Stimulated activated CD4-positive, alpha-beta T cell treated with anti-CD3 and anti-CD28 coated beads, TNF-alpha, amount 100 ng/mL, for 1 hour (primary cell): Measurements from ENCODE around the gene ARL5C.
"Not testable (repeated sequence)": the region's sequence is repeated elsewhere in the genome, so short reads cannot be mapped to it uniquely, and the experiment has no call there.

Experiments
- DNase-seq, 3 donors: peaks; one replicate each; pipeline ENCODE4 v3.0.0-alpha.2; 2020; ENCODE audit warnings: low read depth in 3 of 3, low spot score in 1 of 3

The ARL5C gene

DNA sequence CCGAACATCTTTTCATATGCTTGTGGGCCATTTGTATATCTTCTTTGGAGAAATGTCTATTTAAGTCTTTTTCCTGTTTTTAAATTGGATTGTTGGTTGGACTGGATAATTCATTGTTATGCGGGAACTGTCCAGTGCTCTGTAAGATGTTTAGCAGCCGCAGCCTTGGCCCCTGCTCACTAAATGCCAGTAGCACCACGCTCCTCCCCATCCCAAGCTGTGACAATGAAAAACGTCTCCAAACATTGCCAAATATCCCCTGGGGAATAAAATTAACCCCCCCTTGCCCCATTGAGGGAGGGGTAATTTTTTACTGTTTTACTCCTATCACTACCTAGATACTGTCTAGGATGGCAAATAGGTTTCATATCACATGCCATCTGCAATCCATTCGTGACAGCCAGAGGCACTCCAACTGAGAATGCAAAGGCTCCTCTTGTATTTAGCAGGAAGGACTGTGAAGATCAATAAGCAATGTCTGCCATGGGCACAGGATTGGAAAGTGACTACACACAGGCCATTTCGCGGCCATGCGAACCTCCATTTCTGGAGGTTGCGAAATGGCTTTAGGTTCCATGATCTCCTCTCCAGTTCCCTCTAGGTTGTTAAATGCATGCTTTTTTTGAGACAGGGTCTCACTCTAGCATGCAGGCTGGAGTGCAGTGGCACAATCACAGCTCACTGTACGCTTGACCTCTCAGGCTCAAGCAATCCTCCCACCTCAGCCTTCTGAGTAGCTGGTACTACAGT lies 23.9 kb downstream of the ARL5C start:
- DNase-seq, result no peak

DNA sequence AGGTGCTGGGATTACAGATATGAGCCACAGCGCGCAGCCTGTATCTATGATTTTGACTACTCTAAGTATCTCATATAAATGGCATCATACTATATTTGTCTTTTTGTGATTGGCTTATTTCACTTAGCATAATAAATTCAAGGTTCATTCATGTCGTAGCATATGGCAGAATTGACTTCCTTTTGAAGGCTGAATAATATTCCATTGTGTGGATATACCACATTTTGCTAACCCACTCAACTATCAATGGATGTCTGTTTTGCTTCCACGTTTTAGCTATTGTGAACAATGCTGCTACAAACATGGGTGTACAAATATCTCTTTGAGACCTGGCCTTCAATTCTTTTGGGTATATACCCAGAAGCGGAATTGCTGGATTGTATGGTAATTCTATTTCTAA lies 24.7 kb downstream of the ARL5C start:
- DNase-seq, result no peak

DNA sequence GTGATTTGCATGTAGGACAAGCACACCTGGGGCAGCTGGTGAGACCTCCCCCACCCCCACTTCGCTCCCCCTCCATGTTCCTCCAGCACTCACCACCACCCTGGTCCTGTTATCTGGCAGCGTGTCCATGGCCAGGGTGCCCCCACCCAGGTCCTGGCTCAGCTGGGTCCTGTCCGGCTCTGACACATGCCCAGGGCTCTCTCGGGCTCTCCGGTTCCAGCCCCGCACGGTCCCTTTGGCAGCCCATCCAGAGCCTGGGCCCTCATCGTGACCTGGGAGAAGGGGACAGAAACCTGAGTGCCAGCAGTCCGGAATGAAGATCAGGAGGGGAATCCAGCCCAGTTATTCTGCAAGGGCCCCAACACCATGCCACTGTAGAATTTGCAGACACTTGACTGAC lies 26.4 kb downstream of the ARL5C start:
- no peak for DNase-seq

DNA sequence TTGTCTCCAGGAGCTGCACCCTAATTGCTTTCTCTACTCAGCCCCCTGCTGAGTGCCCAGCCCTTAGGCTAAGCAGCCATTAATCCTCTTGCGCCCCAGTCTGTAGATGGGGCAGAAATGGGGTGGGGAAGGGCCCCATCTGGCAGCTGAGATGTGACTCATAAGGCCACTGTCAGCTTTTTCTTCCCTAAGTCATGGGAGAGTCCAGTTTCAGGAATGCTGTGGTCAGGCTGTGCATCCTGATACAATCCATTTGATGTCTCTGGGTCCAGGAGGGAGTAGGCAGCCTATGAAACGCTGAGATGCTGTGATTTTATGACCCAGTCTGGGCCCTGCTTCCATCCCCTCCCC lies 26.8 kb downstream of the ARL5C start:
- no peak for DNase-seq

DNA sequence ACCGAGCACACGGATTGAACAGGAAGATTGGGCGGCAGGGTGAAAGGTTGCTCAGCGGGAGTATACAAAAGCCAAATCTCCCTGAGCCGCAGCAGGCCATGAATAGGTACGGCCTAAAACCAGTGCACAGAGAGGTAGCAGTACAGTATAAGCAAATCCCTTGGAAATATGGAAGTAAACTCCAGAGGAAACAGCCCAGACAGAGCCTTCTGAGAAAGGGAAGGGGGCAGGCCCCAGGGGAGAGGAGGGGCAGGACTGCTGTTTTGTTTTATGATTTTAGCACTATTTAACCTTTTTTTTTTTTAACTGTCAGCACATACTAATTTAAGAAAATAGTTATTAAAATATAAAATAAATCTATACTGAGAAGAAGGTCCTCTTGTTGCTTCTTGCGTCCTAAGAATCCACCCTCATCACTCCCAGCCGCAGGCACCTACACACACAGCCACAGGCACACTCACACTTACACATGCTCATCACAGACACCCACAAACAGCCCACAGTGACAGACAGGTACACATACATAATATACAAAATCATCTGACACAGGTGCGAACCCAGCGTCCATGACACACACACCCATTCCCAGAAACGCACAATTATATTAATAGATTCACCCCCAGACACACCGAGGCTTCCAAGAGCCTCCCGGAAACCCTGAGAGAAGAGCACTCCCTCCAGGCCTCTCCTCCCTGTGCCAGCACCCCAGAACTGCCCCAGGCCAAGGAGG lies 27.4 kb downstream of the ARL5C start:
- no peak for DNase-seq

DNA sequence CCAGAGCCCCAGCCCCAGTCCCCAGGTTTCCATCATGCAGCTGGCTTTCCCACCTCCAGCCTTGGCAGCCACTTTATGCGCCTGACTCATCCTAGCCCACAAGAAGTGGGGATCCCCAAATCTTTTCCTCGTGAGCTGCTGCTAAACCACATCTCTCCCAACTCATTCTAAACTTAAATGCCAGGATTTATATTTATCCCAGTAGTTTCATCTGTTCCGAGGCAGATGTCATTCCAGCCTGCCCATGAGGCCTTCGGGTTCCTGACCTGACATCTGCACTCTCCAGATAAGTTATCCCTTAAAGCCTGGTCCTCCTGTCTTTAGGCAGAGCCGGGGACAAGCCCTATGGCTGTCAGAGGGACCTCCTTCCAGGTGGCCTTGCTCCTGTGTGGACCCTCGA lies 31.1 kb downstream of the ARL5C start:
- DNase-seq, result no peak

DNA sequence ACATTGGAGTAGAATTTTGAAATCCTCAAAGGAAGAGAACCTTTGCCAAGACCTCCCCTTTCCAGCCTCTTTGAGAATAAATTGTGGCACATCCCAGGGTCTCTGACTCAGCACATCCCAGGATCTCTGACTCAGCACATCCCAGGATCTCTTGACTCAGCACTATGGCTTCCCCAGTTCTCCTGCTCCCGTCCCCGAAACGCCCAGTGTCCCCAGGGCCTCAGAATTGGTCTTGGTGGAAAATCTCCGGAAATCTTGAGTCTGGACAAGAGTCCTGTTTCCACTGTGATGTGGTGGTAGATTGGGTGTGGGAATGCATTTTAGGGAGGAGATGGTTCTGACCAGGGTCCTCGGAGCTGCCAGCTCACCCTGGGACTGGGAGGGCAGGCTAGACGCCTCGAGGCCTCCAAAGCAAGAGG lies 33.8 kb downstream of the ARL5C start:
- no peak for DNase-seq

DNA sequence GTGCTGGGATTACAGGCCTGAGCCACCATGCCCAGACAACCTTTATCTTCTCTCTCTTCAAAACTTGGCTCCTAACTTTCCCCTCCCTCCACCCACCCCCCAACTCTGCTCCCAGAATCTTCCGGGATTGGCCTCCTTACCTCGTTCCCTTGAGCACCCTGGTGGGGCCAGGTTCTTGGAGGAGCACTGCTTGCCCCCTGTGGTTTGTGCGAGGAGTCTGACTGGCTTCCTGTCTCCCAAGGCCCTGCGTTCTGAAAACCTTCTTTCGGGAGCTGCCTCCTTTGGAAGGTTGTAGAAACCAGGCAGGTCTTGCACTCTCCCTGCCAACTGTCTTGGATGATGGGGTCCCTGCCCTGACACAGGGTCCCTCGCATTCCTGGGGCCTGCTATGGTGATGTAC lies 34.3 kb downstream of the ARL5C start:
- no peak for DNase-seq

DNA sequence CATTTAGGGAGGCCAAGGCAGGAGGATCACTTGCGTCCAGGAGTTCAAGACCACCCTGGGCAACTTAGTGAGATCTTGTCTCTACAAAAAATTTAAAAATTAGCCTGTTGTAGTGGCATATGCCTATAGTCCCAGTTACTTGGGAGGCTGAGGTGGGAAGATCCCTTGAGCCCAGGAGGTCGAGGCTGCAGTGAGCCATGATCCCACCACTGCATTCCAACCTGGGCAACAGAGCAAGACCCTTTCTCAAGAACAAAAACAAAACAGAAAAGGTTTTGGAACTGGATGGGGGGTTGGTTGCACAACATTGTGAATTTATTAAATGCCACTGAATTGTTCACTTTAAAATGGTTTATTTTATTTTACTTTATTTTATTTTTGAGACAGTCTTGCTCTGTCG lies 35.8 kb downstream of the ARL5C start:
- DNase-seq, result no peak

DNA sequence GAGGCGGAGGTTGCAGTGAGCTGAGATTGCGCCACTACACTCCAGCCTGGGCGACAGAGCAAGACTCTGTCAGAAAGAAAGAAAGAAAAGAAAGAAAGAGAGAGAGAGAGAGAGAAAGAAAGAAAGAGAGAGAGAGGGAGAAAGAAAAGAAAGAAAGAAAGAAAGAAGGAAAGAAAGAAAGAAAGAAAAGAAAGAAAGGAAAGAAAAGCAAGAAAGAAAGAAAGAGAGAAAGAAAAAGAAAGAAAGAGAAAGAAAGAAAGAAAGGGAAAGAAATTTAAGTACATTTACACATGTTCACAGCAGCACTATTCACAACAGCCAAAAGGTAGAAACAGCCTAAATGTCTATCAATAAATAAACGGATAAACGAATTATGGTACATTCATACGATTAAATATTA lies 36.4 kb downstream of the ARL5C start:
- not testable (repeated sequence) for DNase-seq

DNA sequence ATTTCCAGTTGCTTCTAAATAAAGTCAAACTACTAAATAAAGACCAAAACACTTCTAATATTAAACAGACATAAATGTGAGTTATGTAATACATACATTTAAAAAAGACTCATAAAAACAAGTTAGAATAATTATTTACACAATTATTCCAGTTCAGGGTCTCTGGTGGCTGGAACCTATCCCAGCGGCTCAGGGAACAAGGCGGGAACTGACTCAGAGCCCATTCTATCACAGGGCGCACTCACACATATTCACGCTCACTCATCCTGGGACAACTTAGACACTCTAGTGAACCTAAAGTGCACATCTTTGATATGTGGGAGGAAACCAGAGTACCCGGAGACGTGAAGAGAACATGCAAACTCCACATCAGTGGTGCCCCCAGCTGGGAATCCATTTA lies 39.5 kb downstream of the ARL5C start:
- DNase-seq, result no peak

DNA sequence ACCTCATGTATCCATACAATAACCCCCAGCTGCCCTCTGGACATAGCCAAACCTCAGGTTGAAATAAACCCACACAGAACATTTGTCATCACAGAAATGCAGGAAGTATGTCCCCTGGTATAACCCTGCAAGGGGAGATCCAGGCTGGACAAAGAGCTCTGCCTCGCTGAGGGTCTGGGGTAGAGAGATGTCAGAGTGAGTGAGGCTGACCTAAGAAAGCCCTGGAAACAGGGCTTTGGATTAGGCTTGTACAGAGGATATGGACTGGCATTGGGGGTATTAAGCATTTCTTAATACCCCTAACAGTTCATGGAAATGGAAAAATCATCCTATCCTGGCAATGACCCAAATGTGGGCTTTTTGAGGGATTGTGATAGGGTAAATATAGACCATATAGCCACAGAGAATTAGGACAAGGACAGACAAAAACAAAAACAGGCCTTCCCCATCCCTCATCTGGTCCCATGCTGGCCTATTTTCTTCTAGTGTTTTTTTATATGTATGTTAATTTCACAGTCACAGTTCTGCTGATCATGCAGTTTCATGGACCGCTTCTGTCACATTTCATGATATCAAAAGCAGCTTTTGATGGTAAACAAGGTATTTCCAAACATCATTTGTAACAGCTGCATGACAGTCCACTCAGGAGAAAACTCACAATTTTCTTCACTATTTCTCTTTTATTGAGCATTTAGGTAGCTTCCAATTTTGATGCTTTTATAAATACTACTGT lies 40.7 kb downstream of the ARL5C start:
- DNase-seq, result no peak

DNA sequence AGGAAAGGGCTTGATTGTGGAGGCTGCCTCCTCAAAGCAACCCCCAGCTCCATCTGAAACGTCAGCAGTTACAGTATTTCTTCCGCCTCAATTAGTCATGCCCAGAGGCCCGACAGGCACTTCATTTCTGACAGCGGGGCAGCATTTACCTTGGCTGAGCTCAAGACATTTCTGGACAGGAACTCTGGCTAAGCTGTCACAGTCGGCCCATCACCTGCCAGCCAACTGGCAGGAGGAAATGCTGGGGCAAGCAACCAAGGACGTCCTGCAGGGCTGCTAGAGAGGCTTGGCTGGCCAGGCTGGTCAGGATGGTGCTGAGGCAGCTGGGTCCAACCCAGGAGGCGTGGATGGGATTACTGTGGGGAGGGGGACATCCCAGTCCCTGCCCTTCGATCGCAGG lies 42.3 kb downstream of the ARL5C start:
- no peak for DNase-seq

DNA sequence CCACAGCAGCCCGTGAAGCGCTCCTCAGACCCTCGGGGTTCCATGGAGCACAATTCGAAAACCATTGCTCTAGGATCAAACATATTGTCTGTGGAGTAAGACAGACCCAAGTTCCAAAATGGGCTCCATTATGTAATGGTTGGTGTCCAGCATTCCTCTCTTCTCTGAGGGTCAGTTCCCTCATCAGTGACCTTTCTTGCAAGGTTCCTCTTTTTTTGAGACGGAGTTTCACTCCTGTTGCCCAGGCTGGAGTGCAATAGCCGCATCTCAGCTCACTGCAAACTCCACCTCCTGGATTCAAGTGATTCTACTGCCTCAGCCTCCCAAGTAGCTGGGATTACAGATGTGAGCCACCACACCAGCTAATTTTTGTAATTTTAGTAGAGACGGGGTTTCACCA lies 43.0 kb downstream of the ARL5C start:
- DNase-seq, result no peak

DNA sequence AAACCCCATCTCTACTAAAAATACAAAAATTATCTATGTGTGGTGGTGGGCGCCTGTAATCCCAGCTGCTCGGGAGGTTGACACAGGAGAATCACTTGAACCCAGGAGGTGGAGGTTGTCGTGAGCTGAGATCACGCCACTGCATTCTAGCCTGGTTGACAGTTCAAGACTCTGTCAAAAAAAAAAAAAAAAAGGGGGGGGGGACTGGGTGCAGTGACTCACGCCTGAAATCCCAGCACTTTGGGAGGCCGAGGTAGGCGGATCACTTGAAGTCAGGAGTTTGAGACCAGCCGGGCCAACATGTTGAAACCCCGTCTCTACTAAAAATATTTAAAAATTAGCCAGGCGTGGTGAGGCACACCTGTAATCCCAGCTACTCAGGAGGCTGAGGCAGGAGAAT lies 44.0 kb downstream of the ARL5C start:
- DNase-seq, result not testable (repeated sequence)

DNA sequence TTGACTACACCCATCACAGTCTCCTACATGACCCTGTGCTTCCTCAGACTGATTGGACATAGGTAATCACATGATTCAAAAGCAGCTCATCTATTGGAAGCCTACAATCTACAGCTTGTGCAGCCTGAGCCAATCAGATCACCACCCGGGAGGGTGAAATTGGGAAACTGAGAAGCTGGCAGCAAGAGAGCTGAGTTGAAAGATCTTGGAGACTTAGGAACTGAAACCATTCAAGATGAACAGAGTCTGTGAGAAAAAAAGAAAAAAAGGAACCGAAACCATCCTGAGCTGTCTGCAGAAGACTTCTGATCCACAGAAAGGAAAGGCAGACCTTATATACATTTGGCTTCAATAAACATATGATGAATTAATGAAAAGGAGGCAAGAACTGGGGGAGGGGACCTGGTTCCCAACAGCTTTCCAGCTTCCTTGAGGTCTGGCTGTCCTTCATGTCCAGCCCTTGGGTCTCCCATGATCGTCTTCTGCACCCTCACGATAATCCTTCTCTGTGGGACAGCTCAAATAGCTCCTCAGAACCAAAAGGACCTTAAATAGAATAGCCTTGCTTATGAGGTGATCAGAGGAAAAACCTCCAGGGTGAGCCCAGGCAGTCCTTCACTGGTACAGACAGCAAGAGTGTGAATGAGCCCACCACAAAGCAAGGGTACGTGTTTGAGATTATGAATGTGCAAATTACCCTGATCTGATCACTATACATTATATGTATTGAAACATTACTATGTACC lies 47.1 kb downstream of the ARL5C start:
- no peak for DNase-seq

DNA sequence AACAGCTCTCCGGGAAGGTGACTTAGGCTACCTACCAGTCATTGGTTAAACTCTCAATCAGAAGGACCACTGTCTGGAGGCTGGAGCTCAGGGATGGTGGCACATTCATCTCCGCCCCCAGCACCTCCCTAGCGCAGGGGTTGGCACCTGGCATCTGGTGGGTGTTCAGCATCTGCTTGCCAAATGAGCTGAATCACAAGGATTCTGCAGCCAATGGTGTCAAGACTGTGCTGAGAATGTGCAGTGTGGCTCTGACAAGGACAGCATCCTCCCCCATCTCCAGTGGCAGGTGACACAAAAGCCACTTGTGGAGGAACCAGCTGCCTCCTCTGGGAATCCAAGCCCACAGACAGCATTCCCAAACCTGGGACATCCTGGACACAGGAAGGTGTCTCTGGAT lies 49.7 kb downstream of the ARL5C start:
- no peak for DNase-seq

DNA sequence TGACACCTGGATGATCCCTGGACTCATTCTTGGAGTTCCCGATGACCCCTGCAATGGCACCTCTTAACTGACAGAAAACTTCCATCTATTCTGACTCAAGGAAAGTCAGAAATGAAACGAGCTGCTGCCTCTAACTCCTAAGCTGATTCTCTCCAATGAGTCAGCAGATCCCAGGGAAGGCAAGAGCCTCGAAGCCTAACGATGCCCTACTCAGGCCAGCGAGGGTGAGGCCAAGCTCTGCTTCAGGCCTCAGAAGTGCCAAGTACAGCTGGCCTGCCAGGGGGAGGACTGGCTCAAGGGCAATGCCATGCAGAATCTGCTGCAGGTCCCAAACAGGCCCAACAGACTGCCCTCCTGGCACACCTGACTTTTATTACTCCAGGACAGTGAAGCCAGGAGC lies 50.8 kb downstream of the ARL5C start:
- no peak for DNase-seq

DNA sequence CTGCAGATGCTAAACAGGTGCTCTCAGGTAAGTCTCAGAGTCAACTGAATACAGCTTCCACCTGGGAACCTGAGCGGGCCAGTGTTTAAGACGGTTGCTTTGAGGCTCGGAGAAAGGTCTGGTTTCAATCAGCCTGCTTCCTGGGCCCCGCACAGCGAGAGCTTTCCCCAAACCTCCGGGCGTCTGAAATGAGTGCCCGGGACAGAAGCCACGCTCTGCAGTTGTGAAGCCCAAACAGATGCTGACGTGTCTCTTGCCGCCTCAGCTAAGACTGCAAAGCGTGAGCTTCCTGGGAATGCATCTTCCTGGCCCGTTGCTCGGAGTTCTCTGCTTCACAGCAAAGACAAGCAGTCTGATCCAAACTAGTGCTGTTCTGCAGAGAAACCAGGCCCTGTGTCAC lies 51.2 kb downstream of the ARL5C start:
- no peak for DNase-seq

DNA sequence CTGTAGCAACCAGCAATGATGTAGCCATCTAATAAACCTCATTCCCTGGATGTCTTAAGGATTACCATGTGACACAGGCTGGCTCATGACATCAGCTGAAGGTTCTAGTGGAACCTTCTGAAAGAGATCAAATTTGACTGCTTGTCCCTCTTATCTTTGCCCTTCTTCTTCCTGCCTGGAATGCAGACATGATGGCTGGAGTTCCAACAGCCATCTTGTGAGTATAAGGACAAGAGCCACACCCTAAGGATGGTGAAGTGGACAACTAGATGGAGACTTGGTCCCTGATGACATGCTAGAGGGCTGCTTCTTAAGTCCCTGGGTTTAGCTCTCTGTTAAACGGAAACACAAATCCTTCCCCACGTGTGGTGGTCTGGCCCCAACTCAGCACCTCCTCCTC lies 52.1 kb downstream of the ARL5C start:
- DNase-seq, result no peak

DNA sequence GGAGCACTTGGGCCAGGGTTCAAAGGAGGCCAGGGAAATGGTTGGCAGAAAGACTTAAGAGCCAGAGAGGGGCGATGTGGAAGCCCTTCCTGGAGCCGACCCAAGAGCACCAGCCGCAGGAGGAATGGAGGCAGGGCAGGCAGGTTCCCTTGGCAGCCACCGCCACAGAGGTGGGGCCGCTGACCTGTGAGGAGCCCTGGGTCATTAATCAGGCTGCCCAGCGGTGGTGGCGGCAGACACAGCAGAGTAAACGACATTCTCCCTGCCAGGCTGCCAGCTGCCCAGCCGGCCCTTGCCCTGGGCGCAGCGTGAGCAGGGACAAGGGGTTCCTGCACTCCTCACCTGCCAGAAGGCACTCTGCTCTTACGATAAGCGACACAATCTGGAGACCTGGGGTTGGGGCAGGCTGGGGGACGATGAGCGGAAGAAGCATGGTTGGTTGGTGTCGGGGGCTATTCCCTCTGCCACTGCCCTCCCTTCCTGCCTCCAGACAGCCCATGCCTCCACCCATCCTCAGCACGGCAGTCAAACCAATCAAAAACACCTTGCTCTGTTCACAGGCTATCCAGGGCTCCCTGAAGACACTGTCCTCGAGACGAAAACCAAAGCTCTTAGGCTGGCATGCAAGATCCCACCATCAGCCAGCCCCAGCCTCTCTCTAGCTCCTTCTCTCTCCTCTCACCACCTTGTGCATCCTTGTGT lies 55.4 kb downstream of the ARL5C start:
- no peak for DNase-seq
